Chondrocyte (in vitro differentiated cells): ENCODE data around the gene ADAMTSL1. TPM values are rescaled to one million over a fixed set of nuclear protein-coding genes. Genes with fewer than 3 reads are reported as not detected.

Experiments used
- DNase-seq: peaks from one replicate; pipeline ENCODE4 v3.0.0; 2021; ENCODE audit warnings: mixed read lengths, low spot score
- H3K27ac Mint-ChIP-seq: one replicate; pipeline ENCODE4 v1.8.0; 2021; ENCODE audit warnings: mild to moderate bottlenecking, moderate library complexity, mixed read lengths; ENCODE audit not compliant: unreplicated experiment
- H3K27me3 Mint-ChIP-seq: 2 replicates; pipeline ENCODE4 v1.8.0; 2021; ENCODE audit warnings: low read depth, mixed read lengths
- H3K36me3 Mint-ChIP-seq: 2 replicates; pipeline ENCODE4 v1.8.0; 2021; ENCODE audit warnings: low read depth, mixed read lengths
- H3K4me1 Mint-ChIP-seq: 2 replicates; pipeline ENCODE4 v1.8.0; 2021; ENCODE audit warnings: low read depth, mild to moderate bottlenecking, mixed read lengths
- H3K4me3 Mint-ChIP-seq: one replicate; pipeline ENCODE4 v1.8.0; 2021; ENCODE audit warnings: mild to moderate bottlenecking, moderate library complexity, mixed read lengths; ENCODE audit not compliant: unreplicated experiment
- H3K9me3 Mint-ChIP-seq: 2 replicates; pipeline ENCODE4 v1.8.0; 2021; ENCODE audit warnings: low read depth, mixed read lengths
- total RNA-seq: library from RNA; stranded (reverse); gene quantifications from 3 replicates; pipeline ENCODE4 v1.2.1, GENCODE V29; 2021
- TF ChIP-seq, protein P1 (sequence below): fragments of 200-600 bp; sonication (generic); IDR thresholded peaks from 2 replicates; pipeline ENCODE4 v1.5.0; 2021; ENCODE audit warnings: antibody characterized with exemption, mild to moderate bottlenecking, moderate library complexity

Gene ADAMTSL1
- total RNA-seq, 1 donor from 2014 or later = 1.0 TPM

DNA sequence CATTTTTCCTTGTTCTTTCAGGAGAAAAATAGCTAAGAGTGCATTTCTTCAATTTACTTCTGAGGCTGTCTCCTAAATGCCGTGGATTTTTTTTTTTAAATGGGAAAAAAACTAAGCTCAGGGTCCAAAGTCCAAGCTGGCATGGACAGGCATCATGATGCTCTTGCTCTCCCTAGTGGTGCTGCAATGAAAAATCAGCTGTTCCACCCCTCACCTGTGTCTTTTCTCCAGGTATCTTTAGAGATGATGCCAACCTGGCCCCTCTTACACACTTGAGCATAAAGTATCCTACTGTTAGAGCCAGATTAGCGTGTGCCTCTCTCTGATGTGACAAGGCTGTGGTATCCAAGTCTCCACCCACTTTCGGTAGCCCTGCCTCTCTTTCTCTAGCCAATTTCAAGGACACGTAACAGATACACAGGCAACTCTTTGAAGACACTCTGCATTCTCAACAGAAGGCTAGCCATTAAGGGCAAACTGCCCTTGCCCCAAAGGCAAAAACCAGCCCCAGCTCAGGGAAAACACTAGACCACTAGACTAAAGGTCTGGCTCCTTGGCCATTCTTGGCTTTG, 350.2 kb downstream of the ADAMTSL1 start:
- no peak for DNase-seq
- H3K4me3 Mint-ChIP-seq = no peak overlapping the region
- no peaks in the 10 kb centered on the region for H3K9me3 Mint-ChIP-seq
- TF ChIP-seq, protein P1, sequence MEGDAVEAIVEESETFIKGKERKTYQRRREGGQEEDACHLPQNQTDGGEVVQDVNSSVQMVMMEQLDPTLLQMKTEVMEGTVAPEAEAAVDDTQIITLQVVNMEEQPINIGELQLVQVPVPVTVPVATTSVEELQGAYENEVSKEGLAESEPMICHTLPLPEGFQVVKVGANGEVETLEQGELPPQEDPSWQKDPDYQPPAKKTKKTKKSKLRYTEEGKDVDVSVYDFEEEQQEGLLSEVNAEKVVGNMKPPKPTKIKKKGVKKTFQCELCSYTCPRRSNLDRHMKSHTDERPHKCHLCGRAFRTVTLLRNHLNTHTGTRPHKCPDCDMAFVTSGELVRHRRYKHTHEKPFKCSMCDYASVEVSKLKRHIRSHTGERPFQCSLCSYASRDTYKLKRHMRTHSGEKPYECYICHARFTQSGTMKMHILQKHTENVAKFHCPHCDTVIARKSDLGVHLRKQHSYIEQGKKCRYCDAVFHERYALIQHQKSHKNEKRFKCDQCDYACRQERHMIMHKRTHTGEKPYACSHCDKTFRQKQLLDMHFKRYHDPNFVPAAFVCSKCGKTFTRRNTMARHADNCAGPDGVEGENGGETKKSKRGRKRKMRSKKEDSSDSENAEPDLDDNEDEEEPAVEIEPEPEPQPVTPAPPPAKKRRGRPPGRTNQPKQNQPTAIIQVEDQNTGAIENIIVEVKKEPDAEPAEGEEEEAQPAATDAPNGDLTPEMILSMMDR = peak; percentile 65
- H3K36me3 Mint-ChIP-seq = no peaks in the 10 kb centered on the region
- no peak overlapping the region for H3K27ac Mint-ChIP-seq
- H3K4me1 Mint-ChIP-seq = peaks cover 13% of the 10 kb centered on the region
- H3K27me3 Mint-ChIP-seq = no peaks in the 10 kb centered on the region

DNA sequence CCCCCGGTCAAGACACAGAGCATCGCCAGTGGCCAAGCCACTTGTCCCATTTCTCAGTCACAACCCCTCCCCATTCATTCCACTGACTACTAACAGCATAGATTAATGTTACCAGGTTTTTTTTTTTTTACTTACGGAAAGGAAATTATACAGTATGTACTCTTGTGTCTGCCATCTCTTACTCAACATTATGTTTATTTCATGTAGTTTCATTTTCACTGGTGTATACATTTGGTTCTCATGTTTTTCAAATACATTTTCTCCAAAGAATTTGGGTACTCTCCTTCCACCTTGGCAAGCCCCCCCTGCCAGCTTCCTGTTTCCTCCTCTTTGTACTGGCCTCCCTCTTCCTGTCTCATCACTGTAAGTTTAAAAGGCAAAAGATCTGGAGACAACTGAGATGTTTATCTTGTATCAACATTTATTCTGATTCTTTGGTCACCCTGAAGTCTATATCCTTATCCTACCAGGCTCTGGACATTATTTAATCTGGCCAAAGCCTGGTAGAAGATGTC, 351.8 kb downstream of the ADAMTSL1 start:
- TF ChIP-seq, protein P1 = no peak
- no peak for DNase-seq
- Mint-ChIP-seq H3K9me3 (no peaks in the 10 kb centered on the region), H3K4me3 (no peak overlapping the region), H3K36me3 (no peaks in the 10 kb centered on the region), H3K4me1 (peaks cover 13% of the 10 kb centered on the region), H3K27me3 (no peaks in the 10 kb centered on the region), H3K27ac (peak overlapping the region; percentile 6)

DNA sequence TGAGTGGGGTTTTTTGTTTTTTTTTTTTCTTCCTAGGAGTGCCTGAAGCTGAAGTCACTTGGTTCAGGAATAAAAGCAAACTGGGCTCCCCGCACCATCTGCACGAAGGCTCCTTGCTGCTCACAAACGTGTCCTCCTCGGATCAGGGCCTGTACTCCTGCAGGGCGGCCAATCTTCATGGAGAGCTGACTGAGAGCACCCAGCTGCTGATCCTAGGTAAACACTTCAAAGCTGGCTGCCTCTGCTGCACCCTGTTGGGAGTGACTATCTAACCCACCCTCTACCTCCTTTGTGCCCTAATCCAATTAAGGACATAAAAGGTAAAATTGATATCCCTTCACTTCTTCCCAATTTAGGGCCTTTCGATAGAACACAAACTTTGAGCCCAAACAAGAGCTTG, 352.3 kb downstream of the ADAMTSL1 start:
- no peak for DNase-seq
- Mint-ChIP-seq H3K4me3 (no peak overlapping the region), H3K27ac (no peak overlapping the region), H3K4me1 (peaks cover 13% of the 10 kb centered on the region), H3K27me3 (no peaks in the 10 kb centered on the region), H3K36me3 (no peaks in the 10 kb centered on the region), H3K9me3 (no peaks in the 10 kb centered on the region)
- TF ChIP-seq, protein P1 = no peak

DNA sequence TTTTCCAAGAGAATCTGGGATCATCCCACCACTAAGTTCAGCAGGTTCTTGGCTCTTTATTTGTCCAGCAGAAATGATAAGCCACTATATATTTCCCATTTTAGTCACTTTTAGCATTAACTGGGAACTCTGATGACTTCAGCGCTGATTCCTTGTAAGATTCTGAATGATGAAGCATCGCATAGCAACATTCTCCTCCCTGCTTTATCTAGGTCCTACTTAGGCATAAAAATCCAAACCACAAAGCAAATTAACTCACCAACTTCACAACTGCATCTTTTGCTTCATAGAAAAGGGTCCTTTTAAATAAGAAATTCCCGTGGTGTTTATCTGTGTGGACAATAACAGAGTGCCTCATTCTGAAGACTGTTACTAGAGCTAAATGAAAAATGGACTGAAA, 355.1 kb downstream of the ADAMTSL1 start:
- TF ChIP-seq, protein P1 = no peak
- no peaks in the 10 kb centered on the region for H3K27me3 Mint-ChIP-seq
- no peaks in the 10 kb centered on the region for H3K9me3 Mint-ChIP-seq
- H3K4me3 Mint-ChIP-seq = no peak overlapping the region
- DNase-seq = no peak
- peaks cover 13% of the 10 kb centered on the region for H3K4me1 Mint-ChIP-seq
- H3K27ac Mint-ChIP-seq = no peak overlapping the region
- no peaks in the 10 kb centered on the region for H3K36me3 Mint-ChIP-seq

DNA sequence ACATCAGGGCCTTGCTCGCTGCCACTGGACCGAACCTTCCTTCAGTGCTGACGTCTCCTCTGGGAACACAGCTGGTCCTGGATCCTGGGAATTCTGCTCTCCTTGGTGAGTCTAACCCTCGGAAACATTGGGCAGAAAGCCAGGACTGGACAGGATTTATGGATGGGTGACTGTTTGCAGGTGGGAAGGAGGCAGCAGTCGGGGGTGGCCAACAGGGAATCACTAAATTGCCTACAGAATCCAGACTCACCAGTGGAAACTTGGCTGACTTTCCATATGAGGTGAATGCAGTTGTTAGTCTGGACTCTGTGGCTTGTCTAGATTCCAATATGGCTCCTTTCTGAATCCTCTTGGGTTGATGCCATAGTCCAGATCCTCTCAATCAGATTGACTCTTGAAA, 355.9 kb downstream of the ADAMTSL1 start:
- Mint-ChIP-seq H3K9me3 (no peaks in the 10 kb centered on the region), H3K27ac (no peak overlapping the region), H3K4me3 (no peak overlapping the region), H3K36me3 (no peaks in the 10 kb centered on the region), H3K4me1 (peaks cover 11% of the 10 kb centered on the region), H3K27me3 (no peaks in the 10 kb centered on the region)
- DNase-seq = no peak
- TF ChIP-seq, protein P1 = no peak
